ENCODE measurements around the gene GNGT1.

DNA sequence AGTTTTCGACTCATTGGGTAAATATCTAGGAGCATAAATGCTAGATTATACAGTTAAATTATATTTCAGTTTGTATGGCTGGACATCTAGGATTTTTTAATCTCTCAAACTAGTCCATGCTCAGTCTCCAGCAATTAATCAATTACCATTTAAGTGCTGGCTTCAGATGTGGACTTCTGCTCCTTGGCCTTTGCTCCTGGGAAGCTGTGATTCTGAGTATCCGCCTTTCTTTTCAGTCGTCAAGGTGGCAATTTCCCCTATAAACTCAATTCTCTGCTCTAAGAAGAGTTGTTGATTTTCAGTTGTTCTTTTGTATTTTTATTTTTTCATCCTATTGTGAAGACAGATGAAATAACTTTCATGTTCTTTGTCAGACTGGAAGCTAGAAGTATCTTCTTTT lies 39.5 kb upstream of the GNGT1 start:
- TF ChIP-seq, protein P1, sequence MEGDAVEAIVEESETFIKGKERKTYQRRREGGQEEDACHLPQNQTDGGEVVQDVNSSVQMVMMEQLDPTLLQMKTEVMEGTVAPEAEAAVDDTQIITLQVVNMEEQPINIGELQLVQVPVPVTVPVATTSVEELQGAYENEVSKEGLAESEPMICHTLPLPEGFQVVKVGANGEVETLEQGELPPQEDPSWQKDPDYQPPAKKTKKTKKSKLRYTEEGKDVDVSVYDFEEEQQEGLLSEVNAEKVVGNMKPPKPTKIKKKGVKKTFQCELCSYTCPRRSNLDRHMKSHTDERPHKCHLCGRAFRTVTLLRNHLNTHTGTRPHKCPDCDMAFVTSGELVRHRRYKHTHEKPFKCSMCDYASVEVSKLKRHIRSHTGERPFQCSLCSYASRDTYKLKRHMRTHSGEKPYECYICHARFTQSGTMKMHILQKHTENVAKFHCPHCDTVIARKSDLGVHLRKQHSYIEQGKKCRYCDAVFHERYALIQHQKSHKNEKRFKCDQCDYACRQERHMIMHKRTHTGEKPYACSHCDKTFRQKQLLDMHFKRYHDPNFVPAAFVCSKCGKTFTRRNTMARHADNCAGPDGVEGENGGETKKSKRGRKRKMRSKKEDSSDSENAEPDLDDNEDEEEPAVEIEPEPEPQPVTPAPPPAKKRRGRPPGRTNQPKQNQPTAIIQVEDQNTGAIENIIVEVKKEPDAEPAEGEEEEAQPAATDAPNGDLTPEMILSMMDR (IDR thresholded peaks at IDR 0.05), result no peak
- no peak for TF ChIP-seq ZFX (IDR thresholded peaks at IDR 0.05; ENCODE audit: borderline replicate concordance)

Measured in 22Rv1 (cell line).